Measurements from ENCODE around the gene ATP5PO. TPM values are rescaled to one million over a fixed set of nuclear protein-coding genes. Genes with fewer than 3 reads are reported as not detected.

Gene ATP5PO
- total RNA-seq, 4 donors from 2014 or later, result 261 to 560 (median 356) TPM

- Histone ChIP-seq H3K4me1 (peaks cover 0 to 4% of the 10 kb centered on the region in 2 donors), H3K27me3 (no peaks in the 10 kb centered on the region), H3K27ac (no peak overlapping the region), H3K36me3 (no peaks in the 10 kb centered on the region), H3K4me3 (no peak overlapping the region), H3K9me3 (no peaks in the 10 kb centered on the region)
- TF ChIP-seq, protein P1, sequence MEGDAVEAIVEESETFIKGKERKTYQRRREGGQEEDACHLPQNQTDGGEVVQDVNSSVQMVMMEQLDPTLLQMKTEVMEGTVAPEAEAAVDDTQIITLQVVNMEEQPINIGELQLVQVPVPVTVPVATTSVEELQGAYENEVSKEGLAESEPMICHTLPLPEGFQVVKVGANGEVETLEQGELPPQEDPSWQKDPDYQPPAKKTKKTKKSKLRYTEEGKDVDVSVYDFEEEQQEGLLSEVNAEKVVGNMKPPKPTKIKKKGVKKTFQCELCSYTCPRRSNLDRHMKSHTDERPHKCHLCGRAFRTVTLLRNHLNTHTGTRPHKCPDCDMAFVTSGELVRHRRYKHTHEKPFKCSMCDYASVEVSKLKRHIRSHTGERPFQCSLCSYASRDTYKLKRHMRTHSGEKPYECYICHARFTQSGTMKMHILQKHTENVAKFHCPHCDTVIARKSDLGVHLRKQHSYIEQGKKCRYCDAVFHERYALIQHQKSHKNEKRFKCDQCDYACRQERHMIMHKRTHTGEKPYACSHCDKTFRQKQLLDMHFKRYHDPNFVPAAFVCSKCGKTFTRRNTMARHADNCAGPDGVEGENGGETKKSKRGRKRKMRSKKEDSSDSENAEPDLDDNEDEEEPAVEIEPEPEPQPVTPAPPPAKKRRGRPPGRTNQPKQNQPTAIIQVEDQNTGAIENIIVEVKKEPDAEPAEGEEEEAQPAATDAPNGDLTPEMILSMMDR (IDR thresholded peaks at IDR 0.05 in 4 of 5, conservative IDR thresholded peaks at IDR 0.05 in 1 of 5), result no peak
- TF ChIP-seq POLR2A (IDR thresholded peaks at IDR 0.05), result no peak
- DNase-seq (no peak), ATAC-seq (no peak)
- in situ Hi-C loops (cut with MboI; ENCODE audit: low sequenced_read_pairs in 4 of 4) (no loop called here), intact Hi-C loops (cut with DNase I; ENCODE audit: low total_unique reads) (no loop called here)
Measured at GRCh38 chr21:33860332-33860879, 55.2 kb downstream of the ATP5PO start.

- Histone ChIP-seq H3K27ac (peak overlapping the region in 2 of 4 donors; percentile 7 to 26), H3K4me1 (peaks cover 0 to 4% of the 10 kb centered on the region in 2 donors), H3K4me3 (no peak overlapping the region), H3K9me3 (no peaks in the 10 kb centered on the region), H3K36me3 (no peaks in the 10 kb centered on the region), H3K27me3 (no peaks in the 10 kb centered on the region)
- intact Hi-C loops (cut with DNase I; ENCODE audit: low total_unique reads), result no loop called here
- in situ Hi-C loops (cut with MboI; ENCODE audit: low sequenced_read_pairs in 4 of 4), result no loop called here
- no peak for DNase-seq
- no peak for ATAC-seq
- TF ChIP-seq, protein P1 (IDR thresholded peaks at IDR 0.05 in 4 of 5, conservative IDR thresholded peaks at IDR 0.05 in 1 of 5), result no peak
Measured at GRCh38 chr21:33859373-33860102, 56.1 kb downstream of the ATP5PO start.

DNA sequence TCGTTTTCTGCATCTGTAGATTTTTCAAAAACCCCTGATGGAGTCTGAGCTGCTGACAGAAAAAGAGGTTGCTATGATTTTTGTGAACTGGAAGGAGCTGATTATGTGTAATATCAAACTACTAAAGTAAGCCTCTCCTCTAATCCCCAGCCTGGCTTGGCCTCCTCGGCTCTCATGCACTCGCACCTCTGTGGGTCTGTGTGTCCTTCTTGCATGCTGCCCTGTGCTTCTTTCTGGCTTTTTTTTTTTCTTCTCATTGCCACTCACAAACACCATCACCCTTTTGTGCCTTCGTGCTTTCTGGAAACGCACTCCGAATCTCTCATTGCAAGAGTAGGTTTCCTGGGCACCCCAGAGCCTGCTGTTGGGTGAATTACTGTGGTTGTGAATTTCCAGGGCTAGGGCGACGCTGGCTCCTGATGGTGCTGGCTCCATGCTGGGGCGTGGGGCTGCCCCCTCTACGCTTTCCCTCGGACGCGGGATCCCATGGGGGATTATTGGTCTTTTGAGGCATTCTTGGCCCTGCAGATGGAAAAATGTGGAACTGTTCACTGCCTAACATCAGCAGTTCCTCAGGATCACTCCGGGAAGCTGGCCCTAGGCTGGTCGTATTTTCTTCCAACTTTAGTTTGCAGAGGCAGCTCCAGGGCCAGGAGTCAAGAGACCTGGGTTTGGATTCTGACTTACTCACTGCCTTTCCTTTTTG is 56.8 kb downstream of the ATP5PO start:
- ATAC-seq, result peak in 1 of 2 donors; percentile 22

DNA sequence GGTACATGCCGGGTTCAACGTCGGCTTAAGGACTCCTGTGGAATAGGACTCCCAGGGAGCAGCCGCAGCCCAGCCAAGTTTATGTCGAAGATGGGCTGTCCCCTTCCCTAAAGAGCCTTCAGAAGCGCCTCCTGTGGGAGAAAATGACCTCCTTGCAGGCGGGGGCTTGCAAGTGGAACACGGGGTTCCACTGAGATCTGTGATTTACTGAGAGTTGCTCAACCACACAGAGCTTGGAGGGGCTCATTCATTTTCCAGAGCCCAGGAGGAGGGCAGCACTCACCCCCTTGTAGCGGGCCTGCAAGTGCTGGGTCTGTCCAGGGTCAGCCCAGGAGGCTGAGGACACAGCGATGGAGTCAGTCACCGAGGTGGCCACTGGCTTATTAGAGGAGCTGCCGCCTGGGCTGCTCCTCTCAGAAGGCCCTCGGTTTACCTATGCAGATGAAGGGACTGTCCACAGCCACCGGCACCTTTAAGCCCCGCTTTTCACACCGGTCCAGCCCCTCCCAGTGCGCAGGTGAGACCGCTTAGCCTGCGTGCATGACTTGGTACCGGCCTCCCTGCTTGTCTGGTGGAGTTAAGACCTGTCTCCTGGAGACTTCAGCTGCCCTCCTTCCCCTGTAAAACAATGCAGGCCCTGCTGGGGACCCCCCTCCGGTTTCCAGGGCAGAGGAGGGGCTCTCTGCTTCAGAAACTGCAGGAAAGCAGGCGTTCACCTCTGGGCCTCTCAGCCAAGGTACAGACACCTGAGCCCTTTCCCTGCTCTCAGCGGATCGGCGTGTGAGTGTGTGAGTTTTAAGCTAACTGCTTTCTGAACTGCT is 57.5 kb downstream of the ATP5PO start:
- no peak overlapping the region for H3K4me3 ChIP-seq
- H3K36me3 ChIP-seq, result no peaks in the 10 kb centered on the region
- no peak for ATAC-seq
- intact Hi-C loops (cut with DNase I; ENCODE audit: low total_unique reads), result no loop called here
- H3K27me3 ChIP-seq, result no peaks in the 10 kb centered on the region
- TF ChIP-seq, protein P1 (IDR thresholded peaks at IDR 0.05 in 4 of 5, conservative IDR thresholded peaks at IDR 0.05 in 1 of 5), result no peak
- TF ChIP-seq POLR2A (IDR thresholded peaks at IDR 0.05), result no peak
- H3K9me3 ChIP-seq, result no peaks in the 10 kb centered on the region
- H3K4me1 ChIP-seq, result peaks cover 0 to 4% of the 10 kb centered on the region in 2 donors
- peak overlapping the region in 1 of 4 donors; percentile 41 for H3K27ac ChIP-seq
- in situ Hi-C loops (cut with MboI; ENCODE audit: low sequenced_read_pairs in 4 of 4), result no loop called here
- DNase-seq, result no peak

More for the DNA sequence above, 56.8 kb downstream of the ATP5PO start:
- intact Hi-C loops (cut with DNase I; ENCODE audit: low total_unique reads) (no loop called here), in situ Hi-C loops (cut with MboI; ENCODE audit: low sequenced_read_pairs in 4 of 4) (no loop called here)
- Histone ChIP-seq H3K9me3 (no peaks in the 10 kb centered on the region), H3K4me1 (peaks cover 0 to 4% of the 10 kb centered on the region in 2 donors), H3K27me3 (no peaks in the 10 kb centered on the region), H3K4me3 (no peak overlapping the region), H3K36me3 (no peaks in the 10 kb centered on the region), H3K27ac (peak overlapping the region in 2 of 4 donors; percentile 26 to 41)
- no peak for DNase-seq
- TF ChIP-seq, protein P1 (IDR thresholded peaks at IDR 0.05 in 4 of 5, conservative IDR thresholded peaks at IDR 0.05 in 1 of 5), result no peak
- TF ChIP-seq POLR2A (IDR thresholded peaks at IDR 0.05), result no peak

Data from gastrocnemius medialis (tissue), 4 donors.